NCI-H2081 treated with DMSO at 0.1 percent for 48 hours (cell line): Measurements from ENCODE around the gene STRN.
"Not testable (repeated sequence)": the region's sequence is repeated elsewhere in the genome, so short reads cannot be mapped to it uniquely, and the experiment has no call there.

Experiments
- DNase-seq: peaks from one replicate; lab custom pipeline; 2025; lab: John Stamatoyannopoulos, UW

The STRN gene

DNA sequence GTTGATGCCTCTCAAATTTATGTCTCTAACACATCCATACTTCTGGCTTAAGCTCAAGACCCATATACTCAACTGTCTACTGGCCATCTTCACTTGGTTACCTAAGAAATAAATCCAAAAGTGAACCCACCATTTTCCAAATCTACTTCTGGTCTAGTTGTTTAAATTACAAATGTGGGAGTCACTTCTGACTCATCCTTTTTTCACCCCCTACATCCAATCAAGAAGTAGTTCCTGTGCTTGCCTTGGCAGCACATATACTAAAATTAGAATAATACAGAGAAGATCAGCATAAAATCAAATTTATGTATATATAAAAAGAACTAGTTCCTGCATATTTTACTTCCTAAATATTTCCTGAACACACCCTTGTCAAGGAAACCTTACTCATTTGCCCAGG lies 53.6 kb downstream of the STRN start:
- no peak for DNase-seq

DNA sequence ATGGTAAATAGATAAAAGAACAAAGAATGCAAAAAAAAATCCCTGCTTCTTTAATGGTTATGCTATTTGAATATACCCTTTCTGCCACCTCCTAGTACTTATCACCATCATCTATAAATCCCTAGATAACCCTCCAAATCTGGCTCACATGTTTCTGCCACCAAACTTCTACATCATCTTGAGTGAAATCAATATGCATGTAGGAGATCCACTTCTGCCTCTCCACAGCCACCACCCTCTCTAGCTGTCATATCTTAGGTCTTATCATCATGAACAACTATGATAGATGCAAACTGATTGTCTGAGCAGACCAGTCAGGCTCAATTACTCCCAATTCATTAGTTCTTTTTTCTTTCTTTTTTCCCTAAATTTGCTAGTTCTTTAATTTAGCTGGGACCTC lies 55.3 kb downstream of the STRN start:
- no peak for DNase-seq

DNA sequence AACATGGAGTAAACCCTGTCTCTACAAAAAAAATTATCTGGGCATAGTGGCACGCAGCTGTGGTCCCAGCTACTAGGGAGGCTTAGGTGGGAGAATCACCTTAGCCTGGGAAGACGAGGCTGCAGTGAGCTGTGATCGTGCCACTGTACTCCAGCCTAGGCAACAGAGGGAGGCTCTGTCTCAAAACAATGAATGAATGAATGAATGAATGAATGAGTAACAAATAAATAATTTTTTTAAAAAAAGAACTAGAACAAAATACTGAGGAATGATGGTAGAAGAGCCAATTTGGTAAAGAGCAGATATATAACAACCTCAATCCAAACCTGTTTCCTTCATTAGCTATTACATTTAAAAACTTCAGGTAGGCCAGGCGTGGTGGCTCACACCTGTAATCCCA lies 60.1 kb downstream of the STRN start:
- DNase-seq: no peak

DNA sequence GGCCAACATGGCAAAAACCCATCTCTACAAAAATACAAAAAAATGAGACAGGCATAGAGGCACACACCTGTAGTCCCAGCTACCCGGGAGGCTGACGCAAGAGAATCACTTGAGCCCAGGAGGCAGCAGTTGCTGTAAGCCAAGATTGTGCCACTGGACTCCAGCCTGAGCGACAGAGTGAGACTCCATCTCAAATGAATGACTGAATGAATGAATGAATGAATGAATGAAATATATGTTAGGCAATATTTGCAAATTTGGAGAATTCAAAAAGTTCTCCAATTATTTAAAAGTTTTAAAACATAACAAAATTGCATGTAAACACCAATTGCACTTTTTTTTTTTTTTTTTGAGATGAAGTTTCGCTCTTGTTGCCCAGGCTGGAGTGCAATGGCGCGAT lies 61.7 kb downstream of the STRN start:
- DNase-seq: no peak

DNA sequence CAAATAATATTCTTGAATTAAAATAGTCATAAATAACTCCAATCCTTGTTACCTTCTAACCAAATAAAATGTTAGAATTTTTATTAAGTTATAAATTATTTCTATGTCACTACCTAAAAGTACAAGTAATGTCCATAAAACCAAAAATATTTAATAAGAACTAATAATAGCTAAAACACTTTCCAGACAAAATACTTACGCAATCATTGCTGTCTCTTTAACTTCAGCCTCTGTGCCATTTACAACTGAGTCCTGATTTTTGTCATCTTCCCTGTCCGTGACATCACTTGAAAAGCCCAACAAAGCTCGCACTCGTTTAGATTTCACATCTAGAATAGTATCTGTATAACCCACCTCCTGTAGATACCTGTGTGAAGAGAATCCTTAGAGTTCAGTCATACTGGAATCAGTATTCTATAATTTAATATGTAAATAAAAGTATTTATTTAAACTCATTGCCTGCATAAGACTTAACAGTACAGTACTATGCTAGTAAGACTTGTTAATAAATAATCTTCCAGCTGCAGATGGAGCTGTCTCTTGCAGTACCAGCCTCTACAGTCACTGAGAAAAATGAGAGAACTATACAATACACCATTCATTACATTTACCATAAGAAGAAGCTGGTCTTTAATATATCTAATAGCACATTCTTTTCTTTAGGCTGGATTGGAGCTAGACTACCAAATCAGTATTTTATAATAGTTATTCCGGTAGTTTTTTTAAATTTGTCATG lies 63.8 kb downstream of the STRN start:
- DNase-seq: no peak

DNA sequence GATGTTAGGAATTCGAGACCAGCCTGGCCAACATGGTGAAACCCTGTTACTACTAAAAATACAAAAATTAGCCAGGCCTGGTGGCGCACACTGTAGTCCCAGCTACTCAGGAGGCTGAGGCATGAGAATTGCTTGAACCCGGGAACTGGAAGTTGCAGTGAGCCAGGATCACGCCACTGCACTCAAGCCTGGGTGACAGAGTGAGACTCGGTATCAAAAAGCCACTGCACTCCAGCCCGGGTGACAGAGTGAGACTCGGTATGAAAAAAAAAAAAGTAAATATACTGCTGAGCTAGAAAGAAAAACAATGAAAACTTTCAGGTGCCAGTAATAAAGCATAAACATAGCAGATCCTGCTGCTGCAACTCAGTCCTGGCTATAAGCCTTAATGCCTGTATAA lies 73.5 kb downstream of the STRN start:
- DNase-seq: no peak

DNA sequence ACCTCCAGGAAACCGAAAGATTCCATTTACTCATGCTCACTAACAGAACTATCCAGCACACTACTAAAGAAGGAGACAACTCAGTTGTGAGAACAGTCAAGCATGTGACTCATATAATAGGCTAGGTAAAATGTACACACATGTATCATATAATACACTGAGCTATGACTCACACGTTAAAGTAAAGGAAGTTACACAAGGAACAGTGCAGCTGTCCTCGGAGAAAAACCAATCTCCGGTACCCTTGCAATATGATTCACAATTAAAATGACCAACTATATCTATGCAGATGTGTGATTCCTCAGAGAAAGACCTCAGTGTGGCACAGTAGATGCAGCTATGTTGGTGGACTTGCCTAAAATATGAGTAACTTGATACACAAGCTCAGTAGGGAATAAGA lies 76.5 kb downstream of the STRN start:
- DNase-seq: no peak

DNA sequence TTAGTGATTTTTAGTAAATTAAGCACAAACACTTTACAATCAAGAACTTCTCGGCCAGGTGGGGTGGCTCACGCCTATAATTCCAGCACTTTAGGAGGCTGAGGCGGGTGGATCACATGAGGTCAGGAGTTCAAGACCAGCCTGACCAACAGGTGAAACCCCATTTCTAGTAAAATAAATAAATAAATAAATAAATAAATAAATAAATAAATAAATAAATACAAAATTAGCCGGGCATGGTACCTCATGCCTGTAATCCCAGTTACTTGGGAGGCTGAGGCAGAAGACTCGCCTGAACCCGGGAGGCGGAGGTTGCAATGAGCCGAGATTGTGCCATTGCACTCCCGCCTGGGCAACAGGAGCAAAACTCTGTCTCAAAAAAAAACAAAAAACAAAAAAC lies 79.2 kb downstream of the STRN start:
- not testable (repeated sequence) for DNase-seq

DNA sequence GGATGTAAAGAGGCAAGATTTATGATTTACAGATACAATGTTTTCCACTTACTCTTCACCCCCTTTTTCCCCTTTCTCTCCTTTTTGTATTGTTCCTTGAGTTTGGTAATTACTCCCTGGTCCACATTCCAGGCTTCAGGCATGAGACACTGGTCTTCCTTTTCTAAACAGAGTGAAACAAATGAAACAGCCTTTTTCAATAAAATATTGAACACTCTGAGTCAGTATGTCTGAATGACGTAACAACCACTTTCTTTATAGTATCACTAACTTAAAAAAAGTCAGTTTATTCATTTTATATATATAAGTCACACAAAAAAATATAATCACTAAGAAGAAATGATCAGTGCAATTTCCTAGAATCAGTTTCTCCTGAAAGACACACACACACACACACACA lies 79.7 kb downstream of the STRN start:
- no peak for DNase-seq

DNA sequence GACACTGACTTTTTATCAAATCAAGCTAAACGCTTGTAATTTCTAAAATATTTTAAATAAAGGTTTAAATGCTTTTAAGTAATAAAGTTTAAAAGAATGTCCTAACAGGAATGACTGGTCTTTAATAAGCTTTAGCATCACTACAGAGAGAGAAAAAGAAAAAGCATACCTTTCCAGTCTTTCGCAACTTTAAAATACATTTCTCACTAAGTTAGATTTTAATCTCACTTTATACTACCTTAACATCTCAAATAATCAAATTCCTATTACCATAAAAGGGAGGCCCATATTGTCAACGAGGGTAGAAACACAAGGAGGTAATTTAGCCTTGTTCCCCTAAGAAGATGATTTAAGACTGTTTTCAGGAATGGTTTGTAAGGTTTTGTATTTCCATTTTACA lies 80.7 kb downstream of the STRN start:
- DNase-seq: no peak

DNA sequence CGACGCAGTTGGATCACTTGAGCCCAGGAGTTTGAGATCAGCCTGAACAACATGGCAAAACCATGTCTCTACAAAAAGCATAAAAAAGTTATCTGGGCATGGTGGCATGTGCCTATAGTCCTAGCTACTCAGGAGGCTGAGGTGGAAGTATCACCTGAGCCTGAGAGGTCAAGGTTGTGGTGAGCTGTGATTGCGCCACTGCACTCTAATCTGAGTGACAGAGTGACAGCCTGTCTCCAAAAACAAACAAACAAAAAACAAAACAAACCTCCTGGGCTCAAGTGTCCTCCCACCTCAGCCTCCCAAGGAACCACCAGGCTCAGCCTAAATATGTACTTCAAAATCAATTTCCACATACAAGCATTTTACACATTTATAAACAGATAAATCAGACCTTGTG lies 83.8 kb downstream of the STRN start:
- DNase-seq: no peak

DNA sequence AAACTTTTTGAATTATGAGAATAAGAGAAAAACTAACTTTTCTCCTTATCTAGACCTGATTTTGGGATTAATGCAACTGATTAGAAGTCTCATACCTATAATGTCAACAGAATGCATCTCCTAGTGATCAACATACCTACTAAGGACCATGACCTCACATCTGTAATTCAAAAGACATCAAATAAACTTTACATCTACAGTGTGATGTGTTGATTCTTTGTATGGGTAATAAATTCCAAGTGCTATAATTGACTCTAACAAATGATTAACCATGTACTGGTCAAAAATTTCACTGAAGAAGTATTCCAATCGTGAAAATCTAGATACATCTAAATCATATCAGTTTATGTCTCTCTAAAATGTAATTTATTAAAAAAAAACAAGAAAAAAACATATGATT lies 84.5 kb downstream of the STRN start:
- no peak for DNase-seq

DNA sequence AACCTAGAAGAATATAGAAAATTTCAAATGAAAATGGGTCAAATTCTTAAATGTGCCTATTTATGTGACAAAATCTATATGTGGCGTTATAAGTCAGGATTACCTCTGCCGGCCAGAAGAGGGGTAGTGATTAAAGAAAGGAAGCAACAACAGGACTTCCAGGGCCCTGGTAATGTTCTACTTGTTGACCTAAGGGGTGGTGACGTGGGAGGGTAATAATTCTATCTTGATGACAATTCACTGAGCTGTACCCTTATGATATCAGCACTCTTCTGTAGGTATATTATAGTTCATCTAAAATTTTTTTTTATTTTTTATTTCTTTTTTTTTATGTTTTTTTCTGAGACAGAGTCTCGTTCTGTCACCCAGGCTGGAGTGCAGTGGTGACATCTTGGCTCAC lies 87.9 kb downstream of the STRN start:
- DNase-seq: no peak

DNA sequence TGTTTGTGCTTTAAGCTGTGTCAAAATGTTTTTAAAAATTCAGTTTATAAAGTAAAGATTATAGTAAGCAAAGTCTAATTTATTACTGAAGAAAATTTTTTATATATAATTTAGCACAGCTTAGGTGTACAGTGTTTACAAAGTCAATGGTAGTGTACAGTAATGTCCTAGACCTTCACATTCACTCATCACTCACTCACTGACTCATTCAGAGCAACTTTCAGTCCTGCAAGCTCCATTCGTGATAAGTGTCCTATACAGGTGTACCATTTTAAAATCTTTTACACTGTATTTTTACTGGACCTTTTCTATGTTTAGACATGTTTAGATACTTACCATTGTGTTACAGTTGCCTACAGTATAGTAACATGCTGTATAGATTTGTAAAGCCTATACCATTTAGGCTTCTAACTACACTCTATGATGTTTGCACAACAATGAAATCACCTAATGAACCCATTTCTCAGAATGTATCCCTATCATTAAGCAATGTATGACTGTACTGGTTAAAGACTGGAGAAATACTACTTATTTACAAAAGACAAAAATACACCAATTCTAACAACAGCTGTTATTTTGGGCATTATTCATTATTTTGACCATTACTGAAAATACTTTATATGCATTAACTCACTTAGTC lies 95.1 kb downstream of the STRN start:
- DNase-seq: no peak

DNA sequence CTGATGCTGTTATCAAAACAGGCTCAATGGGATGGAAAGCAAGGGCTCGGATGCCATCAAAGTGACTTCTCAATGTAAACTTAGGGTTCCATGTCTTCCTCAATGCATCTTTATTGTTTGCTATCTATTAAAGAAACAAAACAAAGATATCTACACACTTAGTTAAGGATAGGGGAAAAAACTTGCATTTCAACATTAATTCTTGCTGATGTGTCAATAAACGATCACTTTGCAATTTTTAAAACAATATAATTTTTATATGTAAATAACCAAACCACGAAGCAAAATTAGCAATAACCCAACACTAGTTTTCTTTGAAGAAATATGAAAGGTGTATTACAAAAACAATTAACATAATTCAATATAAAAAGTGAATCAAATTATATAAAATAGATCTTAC lies 96.7 kb downstream of the STRN start:
- no peak for DNase-seq

DNA sequence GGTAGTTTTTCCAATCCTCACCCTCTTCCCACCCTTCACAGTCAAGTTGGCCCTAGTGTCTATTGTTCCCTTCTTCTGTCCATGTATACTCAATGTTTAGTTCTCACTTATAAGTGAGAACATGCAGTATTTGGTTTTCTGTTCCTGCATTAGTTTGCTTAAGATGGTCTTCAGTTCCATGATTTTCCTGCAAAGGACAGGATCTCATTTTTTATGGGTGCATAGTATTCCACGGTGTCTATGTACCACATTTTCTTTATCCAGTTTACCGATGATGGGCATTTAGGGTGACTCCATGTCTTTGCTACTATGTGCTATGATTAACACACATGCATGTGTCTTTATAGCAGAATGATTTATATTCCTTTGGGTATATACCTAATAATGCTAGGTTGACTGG lies 104.4 kb downstream of the STRN start:
- DNase-seq: no peak

DNA sequence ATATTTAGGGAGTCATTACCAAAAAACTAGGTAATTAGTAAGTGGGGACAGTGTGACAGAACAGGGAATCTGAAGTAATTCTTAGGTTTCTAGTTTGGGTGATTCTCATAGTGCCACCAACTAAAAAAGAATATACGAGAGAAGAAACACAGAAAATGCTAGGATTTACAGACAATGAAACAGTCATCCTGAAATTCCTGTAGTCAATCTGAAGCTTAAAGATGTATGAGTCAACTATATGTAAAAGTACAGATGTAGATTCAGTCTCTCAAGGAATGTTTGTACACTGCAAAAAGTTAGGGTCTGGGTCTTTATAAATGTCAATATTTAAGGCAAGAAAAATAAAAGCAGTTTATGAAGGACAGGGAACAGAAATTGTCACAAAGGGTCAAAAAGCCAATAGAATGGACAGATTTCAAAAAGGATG lies 107.0 kb downstream of the STRN start:
- DNase-seq: no peak

DNA sequence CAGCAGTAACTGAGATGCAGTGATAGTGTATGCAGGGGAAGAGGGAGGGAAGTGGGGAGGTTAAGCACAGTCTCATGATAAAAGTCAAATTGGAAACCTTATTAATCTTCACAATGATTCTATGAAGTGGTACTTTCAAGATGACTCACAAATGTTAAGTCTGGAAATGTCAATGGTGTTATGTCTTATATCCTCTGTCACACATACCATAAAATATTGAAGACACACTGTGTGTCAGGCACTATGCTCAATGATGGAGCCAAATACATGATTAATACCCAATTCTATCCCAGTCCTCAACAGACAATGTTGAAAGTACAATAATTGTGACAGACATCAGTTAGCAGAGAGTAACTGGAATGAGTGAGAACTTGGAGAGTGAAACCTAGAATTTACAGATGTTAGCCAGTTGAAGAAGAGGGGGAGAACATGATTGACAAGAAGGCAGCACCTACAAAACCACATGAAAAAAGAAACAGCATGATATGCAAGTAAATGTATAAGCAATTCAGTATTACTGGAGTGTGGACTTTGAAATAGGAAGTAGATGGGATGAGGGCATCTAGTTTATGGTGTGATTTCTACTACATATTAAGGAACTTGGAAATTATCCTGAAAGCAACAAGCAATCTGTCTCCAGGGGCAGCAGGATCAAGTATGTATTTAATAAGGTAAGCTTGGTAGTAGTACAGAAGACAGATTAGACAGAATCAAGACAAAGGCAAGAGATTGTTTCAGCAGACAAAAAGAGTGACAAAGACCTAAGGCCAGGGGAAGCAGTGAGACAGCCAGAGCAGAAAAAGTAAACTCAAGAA lies 107.6 kb downstream of the STRN start:
- DNase-seq: no peak

DNA sequence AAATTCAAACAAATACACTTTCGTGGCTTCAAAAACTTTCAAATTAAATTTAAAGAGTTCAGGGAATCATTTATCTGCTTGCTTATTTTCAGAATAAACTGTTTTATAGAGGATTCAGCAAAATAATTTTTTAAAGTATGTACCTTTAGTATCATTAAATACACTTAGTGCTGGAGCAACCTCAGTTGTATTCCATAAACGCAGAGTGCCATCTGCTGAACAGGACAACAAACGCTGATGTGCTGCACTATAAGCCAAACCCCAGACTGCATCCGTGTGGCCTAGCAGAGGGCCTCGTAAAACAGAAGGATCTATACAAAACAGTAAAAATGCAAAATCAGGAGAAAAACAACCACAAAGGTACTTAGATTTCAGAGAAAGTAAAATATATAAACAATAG lies 108.6 kb downstream of the STRN start:
- no peak for DNase-seq

DNA sequence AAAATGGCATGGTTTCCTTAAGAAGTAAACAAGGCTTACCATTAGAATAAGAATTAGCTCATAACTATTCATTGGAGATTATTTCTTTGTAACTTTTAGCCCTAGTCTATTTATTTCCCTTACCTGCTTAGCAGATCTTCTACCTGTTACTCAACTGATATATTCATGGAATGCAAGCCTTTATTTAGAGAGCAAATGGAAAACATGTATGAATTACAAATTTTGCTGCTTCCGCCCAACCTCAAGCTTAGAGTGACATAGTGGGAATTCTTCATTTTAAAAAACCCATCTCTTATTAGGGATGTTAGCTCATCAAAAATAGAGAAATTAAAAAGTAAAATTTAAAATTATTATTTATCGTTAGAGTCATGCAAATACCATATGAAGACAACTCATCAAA lies 110.9 kb downstream of the STRN start:
- DNase-seq: no peak

DNA sequence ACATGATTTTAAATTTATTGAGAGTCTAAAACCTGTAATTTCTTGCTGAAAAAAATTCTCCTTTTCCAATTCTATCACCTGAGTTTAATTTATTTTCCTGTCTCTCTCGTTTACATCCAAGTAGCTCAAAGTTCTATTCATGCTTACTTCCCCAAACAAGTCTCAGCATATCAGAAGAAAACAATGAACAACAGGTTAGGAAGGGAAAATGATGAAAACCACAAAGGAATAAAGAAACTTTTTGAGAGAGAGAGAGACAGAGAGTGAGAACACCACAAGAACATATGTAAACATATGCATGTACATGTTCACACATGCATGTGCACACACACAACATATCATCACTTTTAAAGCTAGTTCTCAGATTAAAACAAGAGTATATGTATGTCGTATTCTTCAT lies 112.1 kb downstream of the STRN start:
- no peak for DNase-seq

DNA sequence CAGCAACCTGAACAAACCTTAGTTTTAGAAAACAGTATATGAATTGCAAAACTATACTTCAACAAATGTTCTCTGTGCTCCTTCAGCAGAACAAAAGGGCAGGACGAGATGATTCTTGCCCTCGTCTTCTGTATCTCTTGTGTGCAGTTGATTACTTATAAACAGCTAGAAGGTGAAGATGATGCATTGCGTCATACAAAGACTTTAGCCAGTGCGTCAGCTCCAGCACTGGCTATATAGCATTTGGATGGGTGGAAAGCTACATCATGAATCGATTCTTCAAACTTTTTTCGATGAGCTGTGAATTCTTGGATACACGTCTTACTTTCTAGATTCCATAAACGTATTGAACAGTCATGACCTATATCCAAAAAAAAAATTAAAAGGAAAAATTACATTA lies 117.1 kb downstream of the STRN start:
- no peak for DNase-seq

DNA sequence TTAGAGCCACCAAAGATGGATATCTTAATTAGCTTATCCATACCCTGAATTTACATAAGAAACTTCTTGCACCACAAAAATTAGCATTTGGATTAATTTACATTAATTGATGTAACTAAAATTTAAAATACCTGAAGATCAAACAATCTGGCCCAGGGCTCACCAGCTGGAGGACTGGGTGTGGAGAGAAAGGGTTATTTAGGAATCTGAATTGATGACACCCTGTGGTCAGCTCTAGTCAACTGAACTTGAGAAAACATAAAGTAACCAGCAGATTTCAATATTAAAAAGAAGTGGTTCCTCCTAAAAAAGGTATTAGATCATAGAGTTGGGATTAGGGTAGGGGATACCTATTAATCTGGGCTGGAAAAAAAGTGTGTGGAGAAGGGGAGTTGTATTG lies 122.5 kb downstream of the STRN start:
- no peak for DNase-seq
